ELF-1 (cell line): Measurements from ENCODE around the gene DYRK1A.

Experiments used
- DNase-seq: peaks from one replicate; pipeline ENCODE4 v3.0.0-alpha.2; 2016; ENCODE audit warnings: low read depth, low spot score

The DYRK1A gene

GRCh38 chr21:37384416-37384815, 17.8 kb downstream of the DYRK1A start:
- no peak for DNase-seq

- no peak for DNase-seq
Observed at GRCh38 chr21:37385179-37385765, 18.7 kb downstream of the DYRK1A start.

- no peak for DNase-seq
Observed at GRCh38 chr21:37386151-37386550, 19.6 kb downstream of the DYRK1A start.

GRCh38 chr21:37389456-37389855, 22.9 kb downstream of the DYRK1A start:
- no peak for DNase-seq

- DNase-seq = no peak
Observed at GRCh38 chr21:37391666-37392065, 25.1 kb downstream of the DYRK1A start.

GRCh38 chr21:37392441-37392840, 25.9 kb downstream of the DYRK1A start:
- DNase-seq = no peak

GRCh38 chr21:37393030-37393429, 26.5 kb downstream of the DYRK1A start:
- DNase-seq = no peak

- DNase-seq = no peak
Observed at GRCh38 chr21:37393786-37394185, 27.2 kb downstream of the DYRK1A start.

GRCh38 chr21:37395961-37396360, 29.4 kb downstream of the DYRK1A start:
- DNase-seq = no peak

- DNase-seq = no peak
Observed at GRCh38 chr21:37396855-37397254, 30.3 kb downstream of the DYRK1A start.

- no peak for DNase-seq
Observed at GRCh38 chr21:37398697-37399096, 32.1 kb downstream of the DYRK1A start.

GRCh38 chr21:37402251-37402867, 35.8 kb downstream of the DYRK1A start:
- DNase-seq = no peak

GRCh38 chr21:37405629-37406028, 39.1 kb downstream of the DYRK1A start:
- no peak for DNase-seq

- no peak for DNase-seq
Observed at GRCh38 chr21:37407719-37408420, 41.3 kb downstream of the DYRK1A start.

- no peak for DNase-seq
Observed at GRCh38 chr21:37408464-37409193, 42.1 kb downstream of the DYRK1A start.

- no peak for DNase-seq
Observed at GRCh38 chr21:37410639-37411038, 44.1 kb downstream of the DYRK1A start.

- DNase-seq = no peak
Observed at GRCh38 chr21:37412603-37413360, 46.2 kb downstream of the DYRK1A start.

- no peak for DNase-seq
Observed at GRCh38 chr21:37413553-37414291, 47.1 kb downstream of the DYRK1A start.

GRCh38 chr21:37414292-37415253, 48.0 kb downstream of the DYRK1A start:
- no peak for DNase-seq

- DNase-seq = no peak
Observed at GRCh38 chr21:37415939-37416338, 49.4 kb downstream of the DYRK1A start.
